Gastrocnemius medialis (tissue), 4 donors: ENCODE data around the gene NLGN1.

Source experiments
- CTCF ChIP-seq, 5 experiments: fragments of 450-650 bp in 3 of 5; fragments of 200-600 bp in 2 of 5; sonication (generic) in 2 of 5; IDR thresholded peaks in 4 of 5; conservative IDR thresholded peaks in 1 of 5; 1 replicate in 4 of 5; 2 replicates in 1 of 5; pipeline ENCODE4 v1.5.1; 2016 to 2019; ENCODE audit warnings: antibody characterized with exemption in 5 of 5, mild to moderate bottlenecking in 3 of 5, moderate library complexity in 3 of 5
- POLR2A ChIP-seq, 2 donors: fragments of 450-650 bp; IDR thresholded peaks; one replicate each; pipeline ENCODE4 v1.6.1; 2017; ENCODE audit warnings: antibody characterized with exemption in 2 of 2, mild to moderate bottlenecking in 2 of 2, moderate library complexity in 2 of 2

DNA sequence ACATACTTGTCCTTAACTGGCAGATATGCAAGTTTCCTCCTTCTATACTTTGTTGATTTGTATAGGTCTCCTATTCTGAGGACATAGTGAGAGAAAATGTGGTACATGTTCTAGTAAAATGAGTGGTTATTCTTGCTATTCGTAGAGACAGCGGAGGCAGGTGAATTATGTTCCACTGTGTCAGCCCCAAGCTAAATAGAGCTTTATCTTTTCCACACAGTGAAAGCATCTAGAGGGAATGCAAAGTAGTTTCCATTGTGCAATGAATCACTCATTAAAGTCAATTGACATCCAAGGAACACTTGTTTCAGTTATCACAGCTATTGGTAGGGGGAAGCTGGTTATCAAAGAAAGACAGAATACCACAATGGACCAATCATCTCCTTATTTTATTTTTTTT, 262.4 kb downstream of the NLGN1 start:
- TF ChIP-seq CTCF (IDR thresholded peaks at IDR 0.05 in 4 of 5, conservative IDR thresholded peaks at IDR 0.05 in 1 of 5) (no peak), POLR2A (IDR thresholded peaks at IDR 0.05) (no peak)
